ENCODE measurements around the gene ODAPH.

Gene ODAPH

GRCh38 chr4:75612306-75612705 is 56.4 kb downstream of the ODAPH start:
- H3K27me3 ChIP-seq (replicated peaks; ENCODE audit: control insufficient read depth, insufficient read depth, low read length) = no peaks in the 10 kb centered on the region
- no peak for DNase-seq (ENCODE audit: extremely low read depth, insufficient read length)
- TF ChIP-seq, protein P1, sequence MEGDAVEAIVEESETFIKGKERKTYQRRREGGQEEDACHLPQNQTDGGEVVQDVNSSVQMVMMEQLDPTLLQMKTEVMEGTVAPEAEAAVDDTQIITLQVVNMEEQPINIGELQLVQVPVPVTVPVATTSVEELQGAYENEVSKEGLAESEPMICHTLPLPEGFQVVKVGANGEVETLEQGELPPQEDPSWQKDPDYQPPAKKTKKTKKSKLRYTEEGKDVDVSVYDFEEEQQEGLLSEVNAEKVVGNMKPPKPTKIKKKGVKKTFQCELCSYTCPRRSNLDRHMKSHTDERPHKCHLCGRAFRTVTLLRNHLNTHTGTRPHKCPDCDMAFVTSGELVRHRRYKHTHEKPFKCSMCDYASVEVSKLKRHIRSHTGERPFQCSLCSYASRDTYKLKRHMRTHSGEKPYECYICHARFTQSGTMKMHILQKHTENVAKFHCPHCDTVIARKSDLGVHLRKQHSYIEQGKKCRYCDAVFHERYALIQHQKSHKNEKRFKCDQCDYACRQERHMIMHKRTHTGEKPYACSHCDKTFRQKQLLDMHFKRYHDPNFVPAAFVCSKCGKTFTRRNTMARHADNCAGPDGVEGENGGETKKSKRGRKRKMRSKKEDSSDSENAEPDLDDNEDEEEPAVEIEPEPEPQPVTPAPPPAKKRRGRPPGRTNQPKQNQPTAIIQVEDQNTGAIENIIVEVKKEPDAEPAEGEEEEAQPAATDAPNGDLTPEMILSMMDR (IDR thresholded peaks at IDR 0.05; ENCODE audit: insufficient read depth, low read length, poor library complexity, severe bottlenecking) = no peak
- H3K4me3 ChIP-seq (replicated peaks; ENCODE audit: low read depth, low read length) = no peak overlapping the region
- H3K36me3 ChIP-seq (ENCODE audit: control insufficient read depth, insufficient read depth, low read length) = no peaks in the 10 kb centered on the region

All from GM06990 (cell line).